Activated CD8-positive, alpha-beta memory T cell treated with anti-CD3 and anti-CD28 coated beads, Interleukin-2, amount 10 ng/mL, durations not matched to agents 7 days and 5 days (primary cell): Measurements from ENCODE around the gene GPR17. TPM values are rescaled to one million over a fixed set of nuclear protein-coding genes. Genes with fewer than 3 reads are reported as not detected.

ENCODE experiments used
- ATAC-seq: fragments of 150-1000 bp; cut with Tn5 transposase; one replicate; pipeline ENCODE4 v1.10.0; 2021; ENCODE audit warnings: moderate library complexity
- CTCF ChIA-PET: fragments of 350-600 bp; sonication (Branson Sonifier 250); formaldehyde crosslinking; loops from one replicate; lab custom pipeline; 2021; ENCODE audit warnings: antibody characterized with exemption; lab: Charles Lee
- DNase-seq: peaks from one replicate; pipeline ENCODE4 v3.0.0-alpha.2; 2020
- H3K27ac Mint-ChIP-seq: one replicate; pipeline ENCODE4 v1.8.0; 2021; ENCODE audit warnings: mild to moderate bottlenecking, mixed read lengths
- H3K27me3 Mint-ChIP-seq: one replicate; pipeline ENCODE4 v1.8.0; 2021; ENCODE audit warnings: mixed read lengths
- H3K36me3 Mint-ChIP-seq: one replicate; pipeline ENCODE4 v1.8.0; 2021; ENCODE audit warnings: mild to moderate bottlenecking, mixed read lengths
- H3K4me1 Mint-ChIP-seq: one replicate; pipeline ENCODE4 v1.8.0; 2021; ENCODE audit warnings: mixed read lengths
- H3K4me3 Mint-ChIP-seq: one replicate; pipeline ENCODE4 v1.8.0; 2021; ENCODE audit warnings: mild to moderate bottlenecking, moderate library complexity, mixed read lengths
- H3K9me3 Mint-ChIP-seq: one replicate; pipeline ENCODE4 v1.8.0; 2022; ENCODE audit warnings: low read depth, mixed read lengths
- total RNA-seq, 2 experiments: library from RNA; stranded (reverse); gene quantifications; one replicate each; pipeline ENCODE4 v1.2.3, GENCODE V29; 2021

The GPR17 gene
- total RNA-seq, 2 experiments from 2014 or later: not detected

- Mint-ChIP-seq H3K4me3 (no peak overlapping the region), H3K9me3 (no peaks in the 10 kb centered on the region), H3K4me1 (peaks cover 9% of the 10 kb centered on the region), H3K36me3 (no peaks in the 10 kb centered on the region), H3K27me3 (peaks cover 25% of the 10 kb centered on the region), H3K27ac (no peak overlapping the region)
- CTCF ChIA-PET: no interaction called here
- no peak for DNase-seq
- ATAC-seq: no peak
Measured at GRCh38 chr2:127619877-127620705, 25.9 kb upstream of the GPR17 start.

- Mint-ChIP-seq H3K4me3 (no peak overlapping the region), H3K9me3 (no peaks in the 10 kb centered on the region), H3K4me1 (peaks cover 7% of the 10 kb centered on the region), H3K27ac (no peak overlapping the region), H3K36me3 (no peaks in the 10 kb centered on the region), H3K27me3 (peaks cover 18% of the 10 kb centered on the region)
- DNase-seq (no peak), ATAC-seq (no peak)
- CTCF ChIA-PET: no interaction called here
Measured at GRCh38 chr2:127620866-127621265, 25.1 kb upstream of the GPR17 start.

- Mint-ChIP-seq H3K27ac (no peak overlapping the region), H3K4me1 (no peaks in the 10 kb centered on the region), H3K4me3 (no peak overlapping the region), H3K9me3 (no peaks in the 10 kb centered on the region), H3K27me3 (peaks cover 7% of the 10 kb centered on the region), H3K36me3 (no peaks in the 10 kb centered on the region)
- CTCF ChIA-PET: no interaction called here
- ATAC-seq (no peak), DNase-seq (no peak)
Measured at GRCh38 chr2:127621981-127622431, 23.9 kb upstream of the GPR17 start.

GRCh38 chr2:127622561-127623387 lies 23.2 kb upstream of the GPR17 start:
- CTCF ChIA-PET: no interaction called here
- no peak overlapping the region for H3K27ac Mint-ChIP-seq

GRCh38 chr2:127623388-127624319 lies 22.3 kb upstream of the GPR17 start:
- no peak for ATAC-seq
- CTCF ChIA-PET: interaction anchor here (1.8 kb wide), 1 partner anchor 8 kb away, joined by 5 read pairs; no protein-coding TSS in a partner anchor

More at GRCh38 chr2:127622561-127623387, 23.2 kb upstream of the GPR17 start:
- H3K9me3 Mint-ChIP-seq: no peaks in the 10 kb centered on the region
- no peaks in the 10 kb centered on the region for H3K4me1 Mint-ChIP-seq
- DNase-seq: no peak
- H3K4me3 Mint-ChIP-seq: no peak overlapping the region
- H3K36me3 Mint-ChIP-seq: no peaks in the 10 kb centered on the region
- H3K27me3 Mint-ChIP-seq: peaks cover 3% of the 10 kb centered on the region
- no peak for ATAC-seq

GRCh38 chr2:127624320-127624755 lies 21.6 kb upstream of the GPR17 start:
- H3K27me3 Mint-ChIP-seq: no peaks in the 10 kb centered on the region
- no peak for DNase-seq

More at GRCh38 chr2:127623388-127624319, 22.3 kb upstream of the GPR17 start:
- Mint-ChIP-seq H3K27ac (no peak overlapping the region), H3K4me1 (no peaks in the 10 kb centered on the region), H3K27me3 (no peaks in the 10 kb centered on the region), H3K36me3 (no peaks in the 10 kb centered on the region), H3K4me3 (no peak overlapping the region), H3K9me3 (no peaks in the 10 kb centered on the region)
- DNase-seq: no peak

GRCh38 chr2:127624756-127625571 lies 21.0 kb upstream of the GPR17 start:
- H3K4me3 Mint-ChIP-seq: no peak overlapping the region
- no peaks in the 10 kb centered on the region for H3K9me3 Mint-ChIP-seq
- no peak for DNase-seq
- no peaks in the 10 kb centered on the region for H3K4me1 Mint-ChIP-seq
- no peak for ATAC-seq
- CTCF ChIA-PET: interaction anchor here (1.8 kb wide), 1 partner anchor 9 kb away, joined by 5 read pairs; no protein-coding TSS in a partner anchor
- no peaks in the 10 kb centered on the region for H3K27me3 Mint-ChIP-seq
- H3K27ac Mint-ChIP-seq: no peak overlapping the region
- no peaks in the 10 kb centered on the region for H3K36me3 Mint-ChIP-seq

More at GRCh38 chr2:127624320-127624755, 21.6 kb upstream of the GPR17 start:
- no peak for ATAC-seq
- CTCF ChIA-PET: interaction anchor here (1.8 kb wide), 1 partner anchor 9 kb away, joined by 5 read pairs; no protein-coding TSS in a partner anchor
- H3K4me1 Mint-ChIP-seq: no peaks in the 10 kb centered on the region
- no peak overlapping the region for H3K4me3 Mint-ChIP-seq
- no peaks in the 10 kb centered on the region for H3K9me3 Mint-ChIP-seq
- H3K36me3 Mint-ChIP-seq: no peaks in the 10 kb centered on the region
- H3K27ac Mint-ChIP-seq: no peak overlapping the region

- Mint-ChIP-seq H3K27ac (no peak overlapping the region), H3K36me3 (no peaks in the 10 kb centered on the region), H3K9me3 (no peaks in the 10 kb centered on the region), H3K27me3 (no peaks in the 10 kb centered on the region), H3K4me1 (no peaks in the 10 kb centered on the region), H3K4me3 (no peak overlapping the region)
- ATAC-seq (no peak), DNase-seq (no peak)
- CTCF ChIA-PET: interaction anchor here (1.8 kb wide), 1 partner anchor 10 kb away, joined by 5 read pairs; no protein-coding TSS in a partner anchor
Measured at GRCh38 chr2:127625572-127625951, 20.4 kb upstream of the GPR17 start.

- no peak overlapping the region for H3K4me3 Mint-ChIP-seq
- H3K9me3 Mint-ChIP-seq: no peaks in the 10 kb centered on the region
- H3K27me3 Mint-ChIP-seq: no peaks in the 10 kb centered on the region
- H3K4me1 Mint-ChIP-seq: no peaks in the 10 kb centered on the region
- CTCF ChIA-PET: no interaction called here
- no peak overlapping the region for H3K27ac Mint-ChIP-seq
- DNase-seq (no peak), ATAC-seq (no peak)
- H3K36me3 Mint-ChIP-seq: no peaks in the 10 kb centered on the region
Measured at GRCh38 chr2:127626175-127626574, 19.8 kb upstream of the GPR17 start.

- Mint-ChIP-seq H3K4me1 (no peaks in the 10 kb centered on the region), H3K36me3 (no peaks in the 10 kb centered on the region), H3K9me3 (no peaks in the 10 kb centered on the region), H3K4me3 (no peak overlapping the region), H3K27ac (no peak overlapping the region), H3K27me3 (no peaks in the 10 kb centered on the region)
- no peak for ATAC-seq
- no peak for DNase-seq
- CTCF ChIA-PET: no interaction called here
Measured at GRCh38 chr2:127626917-127627739, 18.8 kb upstream of the GPR17 start.

- no peak for DNase-seq
- H3K27me3 Mint-ChIP-seq: no peaks in the 10 kb centered on the region
- no peaks in the 10 kb centered on the region for H3K9me3 Mint-ChIP-seq
- CTCF ChIA-PET: interaction anchor here (1.5 to 2.6 kb wide), 2 partner anchors 10 to 22 kb away, joined by 3 to 5 read pairs; no protein-coding TSS in a partner anchor
- H3K4me1 Mint-ChIP-seq: peaks cover under 1% of the 10 kb centered on the region
- H3K4me3 Mint-ChIP-seq: no peak overlapping the region
- no peak overlapping the region for H3K27ac Mint-ChIP-seq
- no peaks in the 10 kb centered on the region for H3K36me3 Mint-ChIP-seq
- ATAC-seq: no peak
Measured at GRCh38 chr2:127627740-127628571, 18.0 kb upstream of the GPR17 start.
